ENCODE measurements around the gene GNG10. TPM values are rescaled to one million over a fixed set of nuclear protein-coding genes. Genes with fewer than 3 reads are reported as not detected.

Gene GNG10
- total and polyA plus RNA-seq, 9 of the 15 experiments (the other 6 are each of a cell fraction or from before 2014, with no cell fraction given) = 13.1 to 37.8 (median 28.4) TPM

DNA sequence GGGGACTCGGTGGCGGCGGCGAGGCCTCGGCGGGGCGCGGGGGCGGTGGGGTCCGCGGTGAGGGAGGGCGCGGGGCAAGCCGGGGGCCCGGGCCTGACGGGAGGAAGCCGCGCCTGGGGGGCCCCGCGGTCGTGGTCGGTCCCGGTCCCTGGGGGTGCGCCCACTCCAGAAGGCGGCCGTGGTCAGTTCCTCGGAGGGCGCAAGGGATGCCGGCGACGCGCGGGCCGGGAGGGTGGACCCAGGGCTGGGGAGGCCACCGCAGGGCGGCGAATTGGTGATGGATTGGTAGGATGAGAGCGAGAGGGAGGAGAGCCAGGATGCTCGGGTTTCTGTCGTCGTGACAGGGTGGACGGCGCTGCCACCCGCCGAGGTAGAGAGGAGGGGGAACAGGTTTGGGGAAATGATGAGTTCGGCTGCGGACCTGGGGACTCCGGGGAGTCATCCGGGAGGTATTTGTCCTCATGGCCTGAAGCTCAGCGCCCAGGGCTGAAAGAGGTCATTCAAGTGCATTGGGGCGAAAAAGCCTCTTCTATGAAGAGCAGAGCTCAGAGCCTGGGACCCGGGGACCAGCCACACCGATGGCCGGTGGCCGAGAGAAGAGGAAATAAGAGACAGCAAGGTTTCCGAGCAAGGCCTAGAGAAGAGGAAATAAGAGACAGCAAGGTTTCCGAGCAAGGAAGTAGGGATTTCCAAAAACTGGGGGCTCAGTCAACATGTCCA lies 557 bp downstream of the GNG10 start (continued):
- TF ChIP-seq, protein P1, sequence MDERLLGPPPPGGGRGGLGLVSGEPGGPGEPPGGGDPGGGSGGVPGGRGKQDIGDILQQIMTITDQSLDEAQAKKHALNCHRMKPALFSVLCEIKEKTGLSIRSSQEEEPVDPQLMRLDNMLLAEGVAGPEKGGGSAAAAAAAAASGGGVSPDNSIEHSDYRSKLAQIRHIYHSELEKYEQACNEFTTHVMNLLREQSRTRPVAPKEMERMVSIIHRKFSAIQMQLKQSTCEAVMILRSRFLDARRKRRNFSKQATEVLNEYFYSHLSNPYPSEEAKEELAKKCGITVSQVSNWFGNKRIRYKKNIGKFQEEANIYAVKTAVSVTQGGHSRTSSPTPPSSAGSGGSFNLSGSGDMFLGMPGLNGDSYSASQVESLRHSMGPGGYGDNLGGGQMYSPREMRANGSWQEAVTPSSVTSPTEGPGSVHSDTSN (CRISPR knock-in tag; IDR thresholded peaks at IDR 0.05; ENCODE audit: low read depth) = no peak
- TF ChIP-seq, protein P1 (tag; conservative IDR thresholded peaks at IDR 0.05; ENCODE audit: low read depth) = no peak
- TF ChIP-seq ZFX (CRISPR knock-in tag; IDR thresholded peaks at IDR 0.05) (peak; percentile 10; the same call in 1 of the 2 replicates), COPS2 (conservative IDR thresholded peaks at IDR 0.05) (no peak), ZFP1 (CRISPR knock-in tag; IDR thresholded peaks at IDR 0.05) (no peak), CBX1 (IDR thresholded peaks at IDR 0.05; ENCODE audit: low read depth) (no peak), ZNF347 (CRISPR knock-in tag; IDR thresholded peaks at IDR 0.05; ENCODE audit: low read depth) (no peak), ZNF696 (CRISPR knock-in tag; conservative IDR thresholded peaks at IDR 0.05) (no peak), ARHGAP35 (IDR thresholded peaks at IDR 0.05; ENCODE audit: partially characterized antibody) (no peak), ZNF146 (CRISPR knock-in tag; IDR thresholded peaks at IDR 0.05; ENCODE audit: unreplicated experiment) (no peak), CTBP1 (IDR thresholded peaks at IDR 0.05; ENCODE audit: borderline replicate concordance) (peak; percentile 64), KAT7 (CRISPR knock-in tag; IDR thresholded peaks at IDR 0.05; ENCODE audit: borderline replicate concordance) (0 out of 2 replicates have a peak, but pooled peaks have one; percentile 10), FOXK1 (CRISPR knock-in tag; IDR thresholded peaks at IDR 0.05; ENCODE audit: borderline replicate concordance) (no peak), FOXA3 (CRISPR knock-in tag; conservative IDR thresholded peaks at IDR 0.05 in 1 of 2, IDR thresholded peaks at IDR 0.05 in 1 of 2) (no peak), NONO (IDR thresholded peaks at IDR 0.05; ENCODE audit: low read depth in 2 of 2, low read length in 1 of 2) (0 out of 4 replicates have a peak, but pooled peaks of 1 of the 2 experiments have one; percentile 3), PHB (CRISPR knock-in tag; IDR thresholded peaks at IDR 0.05) (no peak)
- TF ChIP-seq, protein P2, sequence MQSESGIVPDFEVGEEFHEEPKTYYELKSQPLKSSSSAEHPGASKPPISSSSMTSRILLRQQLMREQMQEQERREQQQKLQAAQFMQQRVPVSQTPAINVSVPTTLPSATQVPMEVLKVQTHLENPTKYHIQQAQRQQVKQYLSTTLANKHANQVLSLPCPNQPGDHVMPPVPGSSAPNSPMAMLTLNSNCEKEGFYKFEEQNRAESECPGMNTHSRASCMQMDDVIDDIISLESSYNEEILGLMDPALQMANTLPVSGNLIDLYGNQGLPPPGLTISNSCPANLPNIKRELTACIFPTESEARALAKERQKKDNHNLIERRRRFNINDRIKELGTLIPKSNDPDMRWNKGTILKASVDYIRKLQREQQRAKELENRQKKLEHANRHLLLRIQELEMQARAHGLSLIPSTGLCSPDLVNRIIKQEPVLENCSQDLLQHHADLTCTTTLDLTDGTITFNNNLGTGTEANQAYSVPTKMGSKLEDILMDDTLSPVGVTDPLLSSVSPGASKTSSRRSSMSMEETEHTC (IDR thresholded peaks at IDR 0.05) = no peak
- TF ChIP-seq, protein P3, sequence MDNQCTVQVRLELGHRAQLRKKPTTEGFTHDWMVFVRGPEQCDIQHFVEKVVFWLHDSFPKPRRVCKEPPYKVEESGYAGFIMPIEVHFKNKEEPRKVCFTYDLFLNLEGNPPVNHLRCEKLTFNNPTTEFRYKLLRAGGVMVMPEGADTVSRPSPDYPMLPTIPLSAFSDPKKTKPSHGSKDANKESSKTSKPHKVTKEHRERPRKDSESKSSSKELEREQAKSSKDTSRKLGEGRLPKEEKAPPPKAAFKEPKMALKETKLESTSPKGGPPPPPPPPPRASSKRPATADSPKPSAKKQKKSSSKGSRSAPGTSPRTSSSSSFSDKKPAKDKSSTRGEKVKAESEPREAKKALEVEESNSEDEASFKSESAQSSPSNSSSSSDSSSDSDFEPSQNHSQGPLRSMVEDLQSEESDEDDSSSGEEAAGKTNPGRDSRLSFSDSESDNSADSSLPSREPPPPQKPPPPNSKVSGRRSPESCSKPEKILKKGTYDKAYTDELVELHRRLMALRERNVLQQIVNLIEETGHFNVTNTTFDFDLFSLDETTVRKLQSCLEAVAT (IDR thresholded peaks at IDR 0.05) = 0 out of 4 replicates have a peak, but pooled peaks of 1 of the 2 experiments have one; percentile 25
- TF ChIP-seq, protein P4, sequence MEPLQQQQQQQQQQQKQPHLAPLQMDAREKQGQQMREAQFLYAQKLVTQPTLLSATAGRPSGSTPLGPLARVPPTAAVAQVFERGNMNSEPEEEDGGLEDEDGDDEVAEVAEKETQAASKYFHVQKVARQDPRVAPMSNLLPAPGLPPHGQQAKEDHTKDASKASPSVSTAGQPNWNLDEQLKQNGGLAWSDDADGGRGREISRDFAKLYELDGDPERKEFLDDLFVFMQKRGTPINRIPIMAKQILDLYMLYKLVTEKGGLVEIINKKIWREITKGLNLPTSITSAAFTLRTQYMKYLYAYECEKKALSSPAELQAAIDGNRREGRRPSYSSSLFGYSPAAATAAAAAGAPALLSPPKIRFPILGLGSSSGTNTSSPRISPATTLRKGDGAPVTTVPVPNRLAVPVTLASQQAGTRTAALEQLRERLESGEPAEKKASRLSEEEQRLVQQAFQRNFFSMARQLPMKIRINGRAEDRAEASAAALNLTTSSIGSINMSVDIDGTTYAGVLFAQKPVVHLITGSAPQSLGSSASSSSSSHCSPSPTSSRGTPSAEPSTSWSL (CRISPR knock-in tag; IDR thresholded peaks at IDR 0.05; ENCODE audit: borderline replicate concordance) = no peak

Data from K562 (cell line).